GM11168 (cell line): ENCODE data around the gene NR4A2.

Source experiments
- in situ Hi-C: fragments of 300-500 bp; cut with MboI; formaldehyde crosslinking; loops from one replicate; pipeline ENCODE4 v1.12.0; 2022; ENCODE audit warnings: low sequenced_read_pairs; ENCODE audit not compliant: unreplicated experiment

Gene NR4A2

GRCh38 chr2:156340804-156341451 is 8.4 kb upstream of the NR4A2 start:
- in situ Hi-C loops = loop anchor here (10.0 kb wide), 1 partner anchor 244 kb away; no protein-coding TSS in a partner anchor

- in situ Hi-C loops = loop anchor here (10.0 kb wide), 1 partner anchor 244 kb away; no protein-coding TSS in a partner anchor
Observed at GRCh38 chr2:156340377-156340776, 7.9 kb upstream of the NR4A2 start.

GRCh38 chr2:156339865-156340264 is 7.3 kb upstream of the NR4A2 start:
- in situ Hi-C loops = loop anchor here (10.0 kb wide), 1 partner anchor 245 kb away; no protein-coding TSS in a partner anchor

- in situ Hi-C loops = no loop called here
Observed at GRCh38 chr2:156339110-156339847, 6.8 kb upstream of the NR4A2 start.

- in situ Hi-C loops = no loop called here
Observed at GRCh38 chr2:156338578-156338977, 6.1 kb upstream of the NR4A2 start.

- in situ Hi-C loops = no loop called here
Observed at GRCh38 chr2:156334496-156335478, 2.3 kb upstream of the NR4A2 start.

- in situ Hi-C loops = no loop called here
Observed at GRCh38 chr2:156333951-156334495, 1.5 kb upstream of the NR4A2 start.

GRCh38 chr2:156333274-156333950 is 891 bp upstream of the NR4A2 start:
- in situ Hi-C loops = no loop called here

- in situ Hi-C loops = no loop called here
Observed at GRCh38 chr2:156332284-156332533, 312 bp downstream of the NR4A2 start.

- in situ Hi-C loops = no loop called here
Observed at GRCh38 chr2:156331572-156332283, 793 bp downstream of the NR4A2 start.

- in situ Hi-C loops = no loop called here
Observed at GRCh38 chr2:156329927-156330726, 2.4 kb downstream of the NR4A2 start.

GRCh38 chr2:156329031-156329926 is 3.2 kb downstream of the NR4A2 start:
- in situ Hi-C loops = no loop called here

GRCh38 chr2:156327835-156328695 is 4.5 kb downstream of the NR4A2 start:
- in situ Hi-C loops = no loop called here

GRCh38 chr2:156326526-156327095 is 5.9 kb downstream of the NR4A2 start:
- in situ Hi-C loops = no loop called here

- in situ Hi-C loops = no loop called here
Observed at GRCh38 chr2:156325688-156326525, 6.6 kb downstream of the NR4A2 start.
